ENCODE data around the gene PRIM2.
A peak's percentile ranks its signal among the peaks of the same experiment; 100 is the strongest.
"Not testable (repeated sequence)": the region's sequence is repeated elsewhere in the genome, so short reads cannot be mapped to it uniquely, and the experiment has no call there.

Gene PRIM2

DNA sequence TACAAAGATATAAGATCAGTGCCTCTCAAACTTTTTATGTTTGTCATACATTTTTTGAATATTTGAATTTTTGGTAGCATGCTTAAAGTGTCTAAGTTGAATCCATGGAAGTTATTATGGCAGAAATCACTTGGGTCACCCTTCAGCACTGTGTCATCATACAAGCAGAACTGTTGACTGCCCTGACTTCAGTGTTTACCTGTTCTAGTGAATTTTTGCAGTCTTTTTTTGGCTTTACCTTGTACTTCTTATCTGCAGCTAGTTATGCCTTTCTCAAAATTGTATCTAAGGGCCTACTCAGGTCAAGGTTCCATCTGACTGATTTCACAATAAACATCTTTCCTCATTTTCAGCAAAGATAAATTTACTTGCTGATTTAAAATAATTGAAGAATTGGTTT is 241.7 kb downstream of the PRIM2 start:
- H3K27me3 ChIP-seq (ENCODE audit: low read length); H3K4me2 ChIP-seq (ENCODE audit: low read depth, low read length, poor library complexity, severe bottlenecking); H3K9ac ChIP-seq (ENCODE audit: low read length); H3K9me2 ChIP-seq (replicated peaks; ENCODE audit: insufficient read depth, low read length); H3K4me3 ChIP-seq (ENCODE audit: insufficient read depth, low read length, poor library complexity, severe bottlenecking); H3F3A ChIP-seq (ENCODE audit: insufficient read depth); H3K27ac ChIP-seq (ENCODE audit: low read depth, low read length); H3K79me2 ChIP-seq (ENCODE audit: insufficient read depth, low read length); H4K20me1 ChIP-seq (ENCODE audit: low read depth, low read length); H3K9me3 ChIP-seq (ENCODE audit: insufficient read depth, low read length); H2AFZ ChIP-seq (ENCODE audit: low read depth, low read length, severe bottlenecking); H3K36me3 ChIP-seq (ENCODE audit: low read length): not testable (repeated sequence)

DNA sequence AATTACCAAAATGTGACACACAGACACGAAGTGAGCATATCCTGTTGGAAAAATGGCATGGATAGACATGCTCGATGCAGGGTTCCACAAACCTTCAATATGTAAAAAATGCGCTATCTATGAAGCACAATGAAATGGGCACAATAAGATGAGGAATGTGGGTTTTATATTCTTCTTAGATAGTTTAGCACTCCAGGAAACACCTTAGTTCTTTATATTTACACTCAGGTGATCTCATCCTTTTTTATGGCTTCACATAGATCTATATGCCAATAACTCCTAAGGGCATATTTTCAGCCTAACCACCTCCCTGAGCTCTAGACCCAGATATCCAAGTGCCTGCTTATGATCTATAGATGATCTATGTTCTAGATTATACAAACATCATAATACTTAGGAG is 244.8 kb downstream of the PRIM2 start:
- not testable (repeated sequence) for H3K27me3 ChIP-seq (ENCODE audit: low read length); H3K79me2 ChIP-seq (ENCODE audit: insufficient read depth, low read length); H3K9me2 ChIP-seq (replicated peaks; ENCODE audit: insufficient read depth, low read length); H3K36me3 ChIP-seq (ENCODE audit: low read length); H3K27ac ChIP-seq (ENCODE audit: low read depth, low read length); H3K9me3 ChIP-seq (ENCODE audit: insufficient read depth, low read length); H4K20me1 ChIP-seq (ENCODE audit: low read depth, low read length); H3K9ac ChIP-seq (ENCODE audit: low read length); H3K4me2 ChIP-seq (ENCODE audit: low read depth, low read length, poor library complexity, severe bottlenecking); H3K4me3 ChIP-seq (ENCODE audit: insufficient read depth, low read length, poor library complexity, severe bottlenecking); H3F3A ChIP-seq (ENCODE audit: insufficient read depth); H2AFZ ChIP-seq (ENCODE audit: low read depth, low read length, severe bottlenecking)

DNA sequence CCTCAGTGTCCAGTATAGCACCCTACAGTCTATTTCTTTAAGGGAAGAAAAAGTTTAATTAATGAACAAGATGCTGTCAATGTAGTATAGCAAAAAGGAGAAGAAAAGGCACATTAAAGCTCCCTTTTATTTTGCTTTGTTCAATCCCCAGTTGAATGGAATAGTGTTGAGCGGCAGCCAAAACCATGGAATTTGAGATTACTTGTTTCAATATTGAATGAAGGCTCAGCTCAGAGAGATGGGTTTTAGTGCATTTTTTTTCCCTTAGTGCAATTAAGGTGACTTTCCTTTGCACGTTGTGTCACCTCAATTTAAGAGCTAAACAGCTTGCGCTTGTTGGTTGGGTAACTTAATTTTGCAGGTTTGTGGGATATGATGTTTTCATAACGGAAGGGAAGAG is 254.7 kb downstream of the PRIM2 start:
- H3K36me3 ChIP-seq (ENCODE audit: low read length); H3K4me3 ChIP-seq (ENCODE audit: insufficient read depth, low read length, poor library complexity, severe bottlenecking); H4K20me1 ChIP-seq (ENCODE audit: low read depth, low read length); H3K4me2 ChIP-seq (ENCODE audit: low read depth, low read length, poor library complexity, severe bottlenecking); H3K9me3 ChIP-seq (ENCODE audit: insufficient read depth, low read length); H3K27ac ChIP-seq (ENCODE audit: low read depth, low read length); H2AFZ ChIP-seq (ENCODE audit: low read depth, low read length, severe bottlenecking); H3K9ac ChIP-seq (ENCODE audit: low read length); H3K27me3 ChIP-seq (ENCODE audit: low read length); H3K9me2 ChIP-seq (replicated peaks; ENCODE audit: insufficient read depth, low read length); H3K79me2 ChIP-seq (ENCODE audit: insufficient read depth, low read length); H3F3A ChIP-seq (ENCODE audit: insufficient read depth): not testable (repeated sequence)

DNA sequence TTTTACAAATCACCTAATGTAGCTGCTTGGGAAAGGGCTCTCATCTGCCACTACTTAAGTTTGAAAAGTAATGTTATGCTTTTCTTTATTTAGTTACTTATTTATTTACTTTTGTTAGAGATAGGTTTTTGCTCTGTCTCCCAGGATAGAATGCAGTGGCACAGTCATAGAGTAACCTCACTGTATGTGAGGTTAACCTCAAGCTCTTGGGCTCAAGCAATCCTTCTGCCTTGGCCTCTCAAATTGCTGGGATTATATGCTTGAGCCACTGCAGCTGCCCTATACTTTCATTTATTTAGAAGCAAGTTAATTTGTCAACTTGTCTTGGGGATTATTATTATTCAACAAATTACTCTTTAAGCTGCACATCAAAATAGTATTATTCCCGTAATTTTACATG is 255.4 kb downstream of the PRIM2 start:
- not testable (repeated sequence) for H3F3A ChIP-seq (ENCODE audit: insufficient read depth); H2AFZ ChIP-seq (ENCODE audit: low read depth, low read length, severe bottlenecking); H3K9ac ChIP-seq (ENCODE audit: low read length); H3K27me3 ChIP-seq (ENCODE audit: low read length); H3K9me3 ChIP-seq (ENCODE audit: insufficient read depth, low read length); H3K79me2 ChIP-seq (ENCODE audit: insufficient read depth, low read length); H3K36me3 ChIP-seq (ENCODE audit: low read length); H3K27ac ChIP-seq (ENCODE audit: low read depth, low read length); H4K20me1 ChIP-seq (ENCODE audit: low read depth, low read length); H3K4me3 ChIP-seq (ENCODE audit: insufficient read depth, low read length, poor library complexity, severe bottlenecking); H3K9me2 ChIP-seq (replicated peaks; ENCODE audit: insufficient read depth, low read length); H3K4me2 ChIP-seq (ENCODE audit: low read depth, low read length, poor library complexity, severe bottlenecking)

DNA sequence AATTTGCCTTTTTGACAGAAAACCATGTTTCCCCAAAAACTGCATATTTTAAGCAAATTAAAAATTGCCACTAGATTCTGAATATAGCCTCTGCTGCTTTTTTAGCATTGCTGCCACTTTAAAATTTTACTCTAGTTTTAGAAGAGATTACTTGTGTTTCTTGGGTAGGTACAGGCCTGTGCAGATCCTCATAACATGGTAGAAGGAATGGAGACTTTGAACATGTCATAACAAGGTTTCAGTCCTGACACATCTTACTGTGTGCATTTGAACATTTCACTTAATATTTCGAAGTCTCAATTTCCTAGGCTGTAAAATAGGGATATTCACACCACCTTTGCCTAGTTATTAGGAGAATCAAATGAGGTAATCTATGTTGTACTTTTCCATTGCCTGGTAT is 259.6 kb downstream of the PRIM2 start:
- H4K20me1 ChIP-seq (ENCODE audit: low read depth, low read length); H3K9me2 ChIP-seq (replicated peaks; ENCODE audit: insufficient read depth, low read length); H3K4me2 ChIP-seq (ENCODE audit: low read depth, low read length, poor library complexity, severe bottlenecking); H3K27me3 ChIP-seq (ENCODE audit: low read length); H3K36me3 ChIP-seq (ENCODE audit: low read length); H2AFZ ChIP-seq (ENCODE audit: low read depth, low read length, severe bottlenecking); H3K4me3 ChIP-seq (ENCODE audit: insufficient read depth, low read length, poor library complexity, severe bottlenecking); H3K79me2 ChIP-seq (ENCODE audit: insufficient read depth, low read length); H3K9me3 ChIP-seq (ENCODE audit: insufficient read depth, low read length); H3K27ac ChIP-seq (ENCODE audit: low read depth, low read length); H3K9ac ChIP-seq (ENCODE audit: low read length); H3F3A ChIP-seq (ENCODE audit: insufficient read depth): not testable (repeated sequence)

DNA sequence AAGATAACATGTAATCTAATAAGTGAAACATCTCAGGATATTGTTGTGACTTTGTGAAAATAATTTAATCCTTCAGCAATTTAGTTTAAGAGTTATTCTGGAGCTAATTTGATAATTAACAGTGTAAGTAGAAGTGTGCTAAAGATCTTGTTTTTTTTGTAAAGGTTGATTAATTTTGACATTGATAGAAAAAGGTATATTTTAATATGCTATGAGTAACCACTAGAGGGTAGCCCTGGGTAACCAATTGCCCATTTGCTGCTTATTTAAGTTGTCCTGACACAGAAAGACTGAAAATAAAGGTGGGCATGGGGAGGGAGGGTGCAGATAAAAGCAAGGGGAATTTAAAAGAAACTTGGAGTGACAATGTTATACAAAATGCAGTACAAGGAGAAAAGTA is 262.1 kb downstream of the PRIM2 start:
- TF ChIP-seq, protein P1, sequence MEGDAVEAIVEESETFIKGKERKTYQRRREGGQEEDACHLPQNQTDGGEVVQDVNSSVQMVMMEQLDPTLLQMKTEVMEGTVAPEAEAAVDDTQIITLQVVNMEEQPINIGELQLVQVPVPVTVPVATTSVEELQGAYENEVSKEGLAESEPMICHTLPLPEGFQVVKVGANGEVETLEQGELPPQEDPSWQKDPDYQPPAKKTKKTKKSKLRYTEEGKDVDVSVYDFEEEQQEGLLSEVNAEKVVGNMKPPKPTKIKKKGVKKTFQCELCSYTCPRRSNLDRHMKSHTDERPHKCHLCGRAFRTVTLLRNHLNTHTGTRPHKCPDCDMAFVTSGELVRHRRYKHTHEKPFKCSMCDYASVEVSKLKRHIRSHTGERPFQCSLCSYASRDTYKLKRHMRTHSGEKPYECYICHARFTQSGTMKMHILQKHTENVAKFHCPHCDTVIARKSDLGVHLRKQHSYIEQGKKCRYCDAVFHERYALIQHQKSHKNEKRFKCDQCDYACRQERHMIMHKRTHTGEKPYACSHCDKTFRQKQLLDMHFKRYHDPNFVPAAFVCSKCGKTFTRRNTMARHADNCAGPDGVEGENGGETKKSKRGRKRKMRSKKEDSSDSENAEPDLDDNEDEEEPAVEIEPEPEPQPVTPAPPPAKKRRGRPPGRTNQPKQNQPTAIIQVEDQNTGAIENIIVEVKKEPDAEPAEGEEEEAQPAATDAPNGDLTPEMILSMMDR (IDR thresholded peaks at IDR 0.05; ENCODE audit: insufficient read depth, low read length, poor library complexity, severe bottlenecking), result peak; percentile 16
- not testable (repeated sequence) for H4K20me1 ChIP-seq (ENCODE audit: low read depth, low read length); H3K27me3 ChIP-seq (ENCODE audit: low read length); H3K36me3 ChIP-seq (ENCODE audit: low read length); H3K9me2 ChIP-seq (replicated peaks; ENCODE audit: insufficient read depth, low read length); H3K27ac ChIP-seq (ENCODE audit: low read depth, low read length); H3F3A ChIP-seq (ENCODE audit: insufficient read depth); H2AFZ ChIP-seq (ENCODE audit: low read depth, low read length, severe bottlenecking); H3K4me2 ChIP-seq (ENCODE audit: low read depth, low read length, poor library complexity, severe bottlenecking); H3K9me3 ChIP-seq (ENCODE audit: insufficient read depth, low read length); H3K4me3 ChIP-seq (ENCODE audit: insufficient read depth, low read length, poor library complexity, severe bottlenecking); H3K79me2 ChIP-seq (ENCODE audit: insufficient read depth, low read length); H3K9ac ChIP-seq (ENCODE audit: low read length)

DNA sequence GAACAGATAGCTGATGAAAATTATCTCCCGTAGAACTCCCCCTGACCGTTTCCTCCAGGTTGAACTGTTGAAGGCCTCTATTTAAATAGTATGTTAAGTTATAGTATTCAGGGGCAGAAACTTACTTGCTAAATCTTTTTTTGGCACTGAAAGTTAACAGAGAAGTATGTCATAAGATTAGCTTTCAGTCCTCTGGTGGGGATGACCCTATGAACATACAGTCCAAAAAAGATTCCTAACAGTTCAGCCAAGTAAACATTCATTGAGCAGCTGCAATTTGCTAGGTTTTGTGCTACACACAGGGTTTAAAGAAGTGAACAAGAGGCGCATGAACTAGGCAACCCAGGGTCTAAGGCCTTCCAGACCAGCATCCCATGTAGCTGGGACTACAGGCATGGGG is 264.2 kb downstream of the PRIM2 start:
- not testable (repeated sequence) for H3F3A ChIP-seq (ENCODE audit: insufficient read depth); H3K79me2 ChIP-seq (ENCODE audit: insufficient read depth, low read length); H4K20me1 ChIP-seq (ENCODE audit: low read depth, low read length); H3K9ac ChIP-seq (ENCODE audit: low read length); H3K27ac ChIP-seq (ENCODE audit: low read depth, low read length); H3K4me3 ChIP-seq (ENCODE audit: insufficient read depth, low read length, poor library complexity, severe bottlenecking); H3K36me3 ChIP-seq (ENCODE audit: low read length); H3K9me3 ChIP-seq (ENCODE audit: insufficient read depth, low read length); H3K9me2 ChIP-seq (replicated peaks; ENCODE audit: insufficient read depth, low read length); H3K27me3 ChIP-seq (ENCODE audit: low read length); H2AFZ ChIP-seq (ENCODE audit: low read depth, low read length, severe bottlenecking); H3K4me2 ChIP-seq (ENCODE audit: low read depth, low read length, poor library complexity, severe bottlenecking)

DNA sequence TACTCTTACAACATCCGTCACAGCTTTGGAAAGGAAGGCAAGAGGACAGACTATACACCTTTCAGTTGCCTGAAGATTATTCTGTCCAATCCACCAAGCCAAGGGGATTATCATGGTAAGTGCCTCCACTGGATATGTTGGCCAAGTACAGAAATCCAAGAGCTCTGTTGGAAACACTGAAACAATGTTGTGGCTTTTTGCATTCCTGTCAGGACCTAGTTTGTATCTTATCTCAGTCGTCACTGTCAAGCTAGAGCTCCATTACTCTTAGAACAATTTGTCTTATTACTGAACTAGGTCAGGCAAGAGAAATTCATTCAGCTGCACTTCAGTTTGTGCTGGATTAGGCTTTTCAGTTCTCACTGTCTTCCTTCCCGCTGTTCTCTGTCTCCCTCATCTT is 283.7 kb downstream of the PRIM2 start:
- H3K4me3 ChIP-seq (ENCODE audit: insufficient read depth, low read length, poor library complexity, severe bottlenecking); H3K79me2 ChIP-seq (ENCODE audit: insufficient read depth, low read length); H3K4me2 ChIP-seq (ENCODE audit: low read depth, low read length, poor library complexity, severe bottlenecking); H3F3A ChIP-seq (ENCODE audit: insufficient read depth); H2AFZ ChIP-seq (ENCODE audit: low read depth, low read length, severe bottlenecking); H3K27me3 ChIP-seq (ENCODE audit: low read length); H3K27ac ChIP-seq (ENCODE audit: low read depth, low read length); H3K9ac ChIP-seq (ENCODE audit: low read length); H4K20me1 ChIP-seq (ENCODE audit: low read depth, low read length); H3K9me3 ChIP-seq (ENCODE audit: insufficient read depth, low read length); H3K36me3 ChIP-seq (ENCODE audit: low read length); H3K9me2 ChIP-seq (replicated peaks; ENCODE audit: insufficient read depth, low read length): not testable (repeated sequence)
